ENCODE measurements around the gene RAB31.

- no peak for TF ChIP-seq POLR2A (IDR thresholded peaks at IDR 0.05; ENCODE audit: low read depth, low read length)
- no peak for TF ChIP-seq POLR2AphosphoS5 (IDR thresholded peaks at IDR 0.05; ENCODE audit: low read depth, low read length)
- TF ChIP-seq TAF1 (IDR thresholded peaks at IDR 0.05; ENCODE audit: low read depth, low read length) = no peak
- no peak for TF ChIP-seq POU2F2 (IDR thresholded peaks at IDR 0.05; ENCODE audit: low read depth, low read length)
These were observed 11.0 kb upstream of the RAB31 start for GRCh38 chr18:9697121-9697520.

Data from GM12891 (cell line).